ENCODE results near the gene CLEC4F. TPM values are rescaled to one million over a fixed set of nuclear protein-coding genes. Genes with fewer than 3 reads are reported as not detected.

Gene CLEC4F
- total RNA-seq, 1 experiment from 2014 or later = not detected

DNA sequence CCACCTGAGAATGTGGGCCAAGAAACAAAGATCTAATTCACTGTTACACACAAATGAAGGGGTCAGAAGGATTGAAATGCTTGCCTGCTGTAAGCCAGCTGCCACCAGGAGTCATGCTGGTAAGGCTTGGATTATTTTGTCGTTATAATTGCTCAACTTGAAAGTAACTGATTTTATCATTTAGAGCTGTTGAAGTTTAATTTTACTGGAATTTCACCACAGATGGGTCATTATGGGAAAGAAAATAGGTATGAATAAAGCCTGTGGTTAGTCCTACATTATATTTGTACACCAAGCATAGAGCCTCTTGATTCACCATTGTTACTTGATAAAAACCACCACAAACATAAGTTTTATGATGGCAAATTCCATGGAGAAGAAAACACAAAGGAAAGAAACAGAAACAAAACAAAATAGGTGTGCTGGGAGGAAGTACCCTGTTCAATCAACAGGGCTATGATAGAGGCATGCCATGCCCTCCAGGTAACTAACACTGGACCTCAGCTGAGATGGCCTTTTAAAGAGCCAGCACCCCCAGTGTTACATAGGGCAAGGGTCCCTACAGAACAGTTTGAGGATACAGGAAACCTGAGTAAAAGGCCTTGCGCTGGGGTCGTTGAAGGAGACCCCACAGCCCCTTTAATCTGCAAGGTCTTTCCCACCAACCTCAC is 3.0 kb downstream of the CLEC4F start:
- Histone ChIP-seq H2AFZ (ENCODE audit: low read length) (no peak overlapping the region), H3K9me3 (ENCODE audit: low read length) (no peaks in the 10 kb centered on the region), H3K4me2 (ENCODE audit: low read length) (no peak overlapping the region), H3K9me2 (replicated peaks; ENCODE audit: low read length) (no peaks in the 10 kb centered on the region), H3K27ac (ENCODE audit: low read length) (no peak overlapping the region), H3K36me3 (ENCODE audit: low read depth, low read length) (no peaks in the 10 kb centered on the region), H3K27me3 (ENCODE audit: low read length) (peaks cover 92% of the 10 kb centered on the region), H4K20me1 (ENCODE audit: low read length) (no peaks in the 10 kb centered on the region), H3K9ac (ENCODE audit: low read length) (no peak overlapping the region), H3K79me2 (ENCODE audit: low read length) (no peaks in the 10 kb centered on the region), H3F3A (ENCODE audit: low read length, unreplicated experiment) (no peaks in the 10 kb centered on the region), H3K4me1 (ENCODE audit: insufficient read depth, low read length) (no peaks in the 10 kb centered on the region), H3K4me3 (ENCODE audit: low read length) (no peak overlapping the region)
- DNase-seq = no peak
- TF ChIP-seq, protein P1, sequence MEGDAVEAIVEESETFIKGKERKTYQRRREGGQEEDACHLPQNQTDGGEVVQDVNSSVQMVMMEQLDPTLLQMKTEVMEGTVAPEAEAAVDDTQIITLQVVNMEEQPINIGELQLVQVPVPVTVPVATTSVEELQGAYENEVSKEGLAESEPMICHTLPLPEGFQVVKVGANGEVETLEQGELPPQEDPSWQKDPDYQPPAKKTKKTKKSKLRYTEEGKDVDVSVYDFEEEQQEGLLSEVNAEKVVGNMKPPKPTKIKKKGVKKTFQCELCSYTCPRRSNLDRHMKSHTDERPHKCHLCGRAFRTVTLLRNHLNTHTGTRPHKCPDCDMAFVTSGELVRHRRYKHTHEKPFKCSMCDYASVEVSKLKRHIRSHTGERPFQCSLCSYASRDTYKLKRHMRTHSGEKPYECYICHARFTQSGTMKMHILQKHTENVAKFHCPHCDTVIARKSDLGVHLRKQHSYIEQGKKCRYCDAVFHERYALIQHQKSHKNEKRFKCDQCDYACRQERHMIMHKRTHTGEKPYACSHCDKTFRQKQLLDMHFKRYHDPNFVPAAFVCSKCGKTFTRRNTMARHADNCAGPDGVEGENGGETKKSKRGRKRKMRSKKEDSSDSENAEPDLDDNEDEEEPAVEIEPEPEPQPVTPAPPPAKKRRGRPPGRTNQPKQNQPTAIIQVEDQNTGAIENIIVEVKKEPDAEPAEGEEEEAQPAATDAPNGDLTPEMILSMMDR (conservative IDR thresholded peaks at IDR 0.05; ENCODE audit: low read depth, low read length) = no peak
- no peak for TF ChIP-seq EZH2 (IDR thresholded peaks at IDR 0.05; ENCODE audit: low read length, unreplicated experiment)
- TF ChIP-seq EZH2phosphoT487 (IDR thresholded peaks at IDR 0.05; ENCODE audit: borderline replicate concordance, low read length) = no peak
- no TSS peak for BruUV-seq (replicated peaks)
- ATAC-seq = no peak
- POLR2A ChIA-PET (ENCODE audit: unreplicated experiment) = no interaction called here
- CTCF ChIA-PET = no interaction called here
- intact Hi-C loops (cut with micrococcal nuclease) = no loop called here

- no peaks in the 10 kb centered on the region for H3K36me3 ChIP-seq (ENCODE audit: low read depth, low read length)
- ATAC-seq (no peak), DNase-seq (no peak)
- no peak overlapping the region for H3K9ac ChIP-seq (ENCODE audit: low read length)
- intact Hi-C loops (cut with micrococcal nuclease) = no loop called here
- H3F3A ChIP-seq (ENCODE audit: low read length, unreplicated experiment) = no peaks in the 10 kb centered on the region
- no TSS peak for BruUV-seq (replicated peaks)
- ChIA-PET POLR2A (ENCODE audit: unreplicated experiment) (no interaction called here), CTCF (interaction anchor here (0.6 kb wide), 1 partner anchor 137 kb away, joined by 3 read pairs; no protein-coding TSS in a partner anchor)
- no peaks in the 10 kb centered on the region for H3K9me2 ChIP-seq (replicated peaks; ENCODE audit: low read length)
- TF ChIP-seq, protein P1 (conservative IDR thresholded peaks at IDR 0.05; ENCODE audit: low read depth, low read length) = no peak
- no peak for TF ChIP-seq EZH2 (IDR thresholded peaks at IDR 0.05; ENCODE audit: low read length, unreplicated experiment)
- no peak for TF ChIP-seq EZH2phosphoT487 (IDR thresholded peaks at IDR 0.05; ENCODE audit: borderline replicate concordance, low read length)
- no peak overlapping the region for H3K4me3 ChIP-seq (ENCODE audit: low read length)
- H4K20me1 ChIP-seq (ENCODE audit: low read length) = no peaks in the 10 kb centered on the region
- no peak overlapping the region for H3K4me2 ChIP-seq (ENCODE audit: low read length)
- H3K27me3 ChIP-seq (ENCODE audit: low read length) = peaks cover 92% of the 10 kb centered on the region
- no peaks in the 10 kb centered on the region for H3K9me3 ChIP-seq (ENCODE audit: low read length)
- H3K79me2 ChIP-seq (ENCODE audit: low read length) = no peaks in the 10 kb centered on the region
- no peak overlapping the region for H3K27ac ChIP-seq (ENCODE audit: low read length)
- H3K4me1 ChIP-seq (ENCODE audit: insufficient read depth, low read length) = no peaks in the 10 kb centered on the region
- no peak overlapping the region for H2AFZ ChIP-seq (ENCODE audit: low read length)
These were observed 3.7 kb downstream of the CLEC4F start for GRCh38 chr2:70816726-70817125.
